Dedifferentiated amniotic fluid mesenchymal stem cell (primary cell): ENCODE results near the gene ATRN.
"Not testable (repeated sequence)": the region's sequence is repeated elsewhere in the genome, so short reads cannot be mapped to it uniquely, and the experiment has no call there.

ENCODE experiments used
- DNase-seq: peaks from one replicate; pipeline ENCODE4 v3.0.0-alpha.2; 2016; ENCODE audit errors: extremely low spot score

Gene ATRN

DNA sequence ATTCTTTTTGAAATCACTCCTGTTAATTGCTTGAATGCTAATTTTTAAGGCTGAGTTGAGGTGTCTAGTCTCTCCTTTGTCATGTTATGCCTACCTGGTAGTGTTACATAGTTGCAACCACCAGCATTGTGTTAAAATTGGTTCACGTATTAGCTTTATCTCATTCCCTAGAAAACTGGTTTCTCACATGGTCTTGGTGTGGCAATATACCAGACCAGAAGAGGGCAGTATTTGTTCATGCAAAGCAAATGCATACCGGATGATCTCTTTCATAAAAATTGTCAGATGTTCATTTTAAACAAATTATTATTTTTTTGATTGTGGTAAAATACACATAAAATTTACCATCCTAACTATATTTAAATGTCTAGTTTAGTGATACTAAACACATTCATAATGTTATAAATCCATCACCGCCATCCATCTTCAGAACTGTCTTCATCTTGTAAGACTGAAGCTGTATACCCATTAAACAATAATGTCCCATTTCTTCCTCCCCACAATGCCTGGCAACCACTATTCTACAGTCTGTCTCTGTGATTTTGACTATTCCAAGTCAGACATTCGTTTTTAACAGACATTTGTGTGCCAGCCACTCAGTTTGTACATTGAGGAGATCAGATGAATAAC, 92.8 kb downstream of the ATRN start:
- peak; percentile 38 for DNase-seq

DNA sequence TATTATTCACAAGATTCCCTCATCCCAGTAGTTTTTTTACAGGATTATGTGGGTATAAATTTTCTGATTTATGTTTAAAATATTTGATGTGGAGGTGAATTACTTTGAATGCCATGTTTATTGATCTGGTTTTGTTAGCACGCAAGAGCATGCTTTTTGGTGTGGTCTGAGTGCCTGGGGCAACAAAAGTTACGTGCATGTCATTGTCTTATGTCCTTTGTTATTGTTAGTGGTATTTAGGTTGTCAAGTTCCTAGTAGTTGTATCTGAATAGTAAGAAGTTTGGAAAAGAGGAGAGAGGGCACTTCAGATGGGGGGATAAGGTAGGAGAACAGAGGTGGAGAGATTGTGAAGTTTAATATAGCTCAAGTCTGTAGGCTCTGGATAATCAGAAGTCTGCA, 95.0 kb downstream of the ATRN start:
- DNase-seq, result no peak

DNA sequence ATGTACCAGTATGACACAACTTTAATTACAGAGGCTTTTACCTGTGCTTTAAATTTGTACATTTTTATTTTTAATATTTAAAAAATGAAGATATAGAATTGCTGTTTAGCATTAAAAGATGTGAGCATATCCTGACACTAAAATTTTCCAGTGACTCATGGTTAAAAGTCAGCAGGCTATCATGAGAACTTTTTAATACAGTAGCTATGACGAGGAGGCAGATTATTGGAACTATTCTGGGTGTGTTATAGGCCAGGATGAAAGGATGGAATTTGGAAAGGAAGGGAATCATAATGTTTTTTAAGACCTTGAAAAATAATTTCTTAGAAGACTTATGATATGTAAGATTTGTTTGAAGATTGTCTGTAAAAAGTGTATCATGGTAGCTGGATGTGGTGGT, 101.3 kb downstream of the ATRN start:
- no peak for DNase-seq

GRCh38 chr20:3576363-3576762, 105.5 kb downstream of the ATRN start:
- no peak for DNase-seq

DNA sequence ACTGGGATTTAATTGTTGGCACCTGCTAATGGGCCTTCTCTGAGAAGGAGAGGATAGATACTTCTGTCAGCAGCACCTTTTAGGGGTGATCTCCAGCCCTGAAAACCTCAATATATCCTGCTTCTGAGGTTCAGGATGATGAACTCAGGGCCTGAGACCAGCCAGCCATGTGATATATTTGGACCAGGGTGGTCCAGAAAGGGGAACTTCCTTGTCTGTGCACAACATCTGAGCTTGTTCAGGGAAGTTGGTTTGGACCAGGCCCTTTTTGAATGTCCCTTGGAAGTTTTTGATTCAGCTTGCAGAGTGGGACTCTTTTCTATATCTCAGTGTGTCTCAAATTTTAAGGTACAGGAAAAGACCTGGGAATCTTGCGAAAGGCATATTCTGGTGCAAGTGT, 106.5 kb downstream of the ATRN start:
- no peak for DNase-seq

DNA sequence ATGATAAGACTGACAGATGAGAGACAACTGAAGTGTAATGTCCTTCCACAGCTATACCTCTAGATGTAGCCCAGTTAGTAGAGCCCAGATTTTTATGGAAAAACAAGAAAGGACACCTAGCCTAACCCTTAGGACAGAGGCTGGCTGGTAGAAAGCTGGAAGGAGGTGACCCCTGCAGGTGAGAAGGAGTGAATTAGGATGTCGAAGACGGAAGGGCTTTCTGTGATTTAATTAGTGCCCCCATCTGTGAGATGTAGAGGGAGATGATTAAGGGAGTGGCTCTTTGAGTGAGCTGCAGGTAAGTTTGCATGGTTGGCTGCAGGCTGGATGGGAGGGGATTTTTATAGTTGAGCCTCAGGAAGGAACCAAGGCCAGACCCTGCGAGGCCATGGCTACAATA, 109.6 kb downstream of the ATRN start:
- no peak for DNase-seq

DNA sequence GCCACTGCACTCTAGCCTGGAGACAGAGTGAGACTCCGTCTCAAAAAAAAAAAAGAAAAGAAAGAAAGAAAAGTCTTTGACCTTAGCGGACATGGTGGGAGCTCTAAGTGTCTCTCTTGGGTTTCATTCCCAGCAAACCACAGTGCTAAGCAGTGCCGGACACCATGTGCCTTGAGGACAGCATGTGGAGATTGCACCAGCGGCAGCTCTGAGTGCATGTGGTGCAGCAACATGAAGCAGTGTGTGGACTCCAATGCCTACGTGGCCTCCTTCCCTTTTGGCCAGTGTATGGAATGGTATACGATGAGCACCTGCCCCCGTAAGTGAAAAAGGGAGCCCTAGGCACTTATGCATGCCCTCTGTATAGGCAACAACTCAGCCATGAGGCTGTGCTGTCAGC, 112.9 kb downstream of the ATRN start:
- no peak for DNase-seq

DNA sequence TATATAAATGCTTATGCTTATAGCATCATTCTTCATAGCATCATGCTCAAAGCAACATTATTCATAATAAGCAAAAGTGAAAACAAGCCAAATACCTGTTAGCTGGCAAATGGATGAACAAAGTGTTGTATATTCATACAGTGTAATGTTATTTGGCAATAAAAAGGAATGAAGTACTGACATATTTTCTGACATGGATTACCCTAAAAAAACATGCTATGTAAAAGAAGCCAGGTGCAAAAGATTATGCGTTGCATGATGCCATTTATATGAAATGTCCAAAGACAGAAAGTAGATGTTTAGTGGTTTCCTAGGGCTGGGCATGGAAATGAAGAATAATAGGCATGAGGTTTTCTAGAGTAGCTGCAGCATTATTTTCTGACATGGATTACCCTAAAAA, 115.3 kb downstream of the ATRN start:
- DNase-seq, result peak; percentile 31

DNA sequence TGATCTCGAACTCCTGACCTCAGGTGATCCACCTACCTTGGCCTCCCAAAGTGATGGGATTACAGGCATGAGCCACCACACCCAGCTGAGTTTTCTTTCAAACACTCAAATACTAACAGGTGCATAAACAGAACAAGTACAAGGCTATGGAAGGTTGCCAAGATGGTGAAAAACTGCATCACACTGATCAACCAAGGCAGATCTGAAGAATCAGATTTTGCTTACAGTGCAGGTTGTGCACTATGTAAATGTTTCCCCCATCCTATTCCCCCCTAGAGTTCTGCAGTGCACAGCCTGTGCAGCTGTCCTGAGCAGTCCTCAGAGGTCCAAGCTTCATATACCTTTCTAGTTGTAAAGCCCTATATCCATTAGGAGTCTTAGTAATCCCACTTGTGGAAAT, 119.3 kb downstream of the ATRN start:
- no peak for DNase-seq

- no peak for DNase-seq
Measured at GRCh38 chr20:3592931-3593330, 122.1 kb downstream of the ATRN start.

- DNase-seq, result no peak
Measured at GRCh38 chr20:3595541-3595940, 124.7 kb downstream of the ATRN start.

- no peak for DNase-seq
Measured at GRCh38 chr20:3603108-3603507, 132.3 kb downstream of the ATRN start.

- not testable (repeated sequence) for DNase-seq
Measured at GRCh38 chr20:3605386-3605886, 134.6 kb downstream of the ATRN start.

DNA sequence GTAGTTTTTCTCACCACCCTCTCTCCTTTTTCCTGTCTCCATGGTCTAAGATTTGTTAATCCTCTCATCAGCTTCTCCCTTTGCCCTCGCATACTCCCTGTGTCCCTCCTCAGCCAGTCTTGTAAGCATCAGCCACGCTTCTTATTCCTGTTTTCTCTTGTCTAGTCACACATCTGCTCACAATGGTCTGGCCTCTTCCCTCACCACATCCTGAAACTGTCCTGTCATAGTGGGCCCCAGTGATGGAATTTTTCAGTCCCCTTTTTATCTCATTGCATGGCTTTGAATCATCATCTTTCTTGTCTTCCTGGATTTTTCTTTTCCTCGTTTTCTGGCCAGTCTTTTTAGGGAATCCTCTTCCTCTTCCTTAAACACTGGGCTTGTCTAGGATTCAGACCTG, 135.2 kb downstream of the ATRN start:
- no peak for DNase-seq

DNA sequence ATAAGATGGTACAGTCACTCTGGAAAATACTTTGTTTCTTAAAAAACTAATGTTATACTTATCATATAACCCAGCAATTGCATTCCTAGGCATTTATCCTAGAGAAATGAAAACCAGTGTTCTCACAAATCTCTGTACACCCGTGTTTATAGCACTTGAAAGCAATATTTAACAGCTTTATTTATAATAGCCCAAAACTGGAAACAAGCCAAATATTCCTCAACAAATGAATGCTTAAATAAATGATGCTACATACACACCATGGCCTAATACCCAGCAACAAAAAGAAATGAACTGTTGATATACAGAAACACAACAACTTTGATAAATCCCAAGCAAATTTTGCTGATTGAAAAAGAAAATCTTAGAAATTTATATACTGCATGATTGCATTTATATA, 141.1 kb downstream of the ATRN start:
- DNase-seq, result no peak

- DNase-seq, result no peak
Measured at GRCh38 chr20:3612795-3613572, 142.2 kb downstream of the ATRN start.

DNA sequence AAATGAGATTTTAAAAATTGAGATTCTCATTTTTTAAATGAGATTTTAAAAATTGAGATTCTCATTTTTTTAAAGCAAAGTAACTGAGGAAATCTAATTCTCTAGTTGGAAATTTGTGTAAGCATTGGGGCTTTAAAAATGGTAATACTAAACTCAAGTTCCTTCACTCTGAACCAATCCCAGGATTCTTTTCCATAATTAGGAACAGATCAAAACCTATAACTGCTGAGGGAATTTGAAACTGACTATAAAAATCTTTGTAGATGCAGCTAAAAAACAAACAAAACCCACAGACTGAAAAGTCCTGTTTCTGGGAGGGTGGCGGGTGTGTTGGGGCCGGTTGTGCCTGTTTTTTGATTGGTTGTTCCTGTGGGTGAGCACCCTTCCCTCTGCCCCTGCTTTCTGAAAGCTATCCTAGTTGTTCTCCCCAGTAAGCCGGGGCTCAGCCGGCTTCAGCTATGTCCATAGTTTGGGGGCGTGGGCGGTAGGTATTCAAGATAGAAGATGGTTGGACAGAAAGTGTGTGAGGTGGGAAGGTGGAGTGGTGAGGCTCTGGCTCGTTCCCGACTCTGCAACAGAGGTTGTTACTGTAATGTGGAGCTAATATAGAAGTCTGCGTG, 143.1 kb downstream of the ATRN start:
- peak; percentile 58 for DNase-seq

DNA sequence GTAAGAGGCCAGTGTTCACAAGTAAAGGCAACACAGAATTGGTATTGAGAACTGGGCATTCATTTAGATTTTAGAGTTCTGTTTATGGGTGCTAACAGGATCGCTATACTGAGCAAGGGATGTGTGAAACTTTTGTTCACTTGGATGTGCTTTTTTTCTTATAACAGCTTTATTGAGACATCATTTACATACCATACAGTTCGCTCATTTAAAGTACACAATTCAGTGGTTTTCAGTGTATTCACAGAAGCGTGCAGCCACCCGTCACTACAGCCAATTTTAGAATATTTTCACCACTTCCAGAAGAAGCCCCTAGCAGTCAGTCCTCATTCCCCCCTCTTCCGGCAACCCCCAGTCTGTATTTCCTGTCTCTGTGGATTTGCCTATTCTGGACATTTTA, 143.6 kb downstream of the ATRN start:
- no peak for DNase-seq

DNA sequence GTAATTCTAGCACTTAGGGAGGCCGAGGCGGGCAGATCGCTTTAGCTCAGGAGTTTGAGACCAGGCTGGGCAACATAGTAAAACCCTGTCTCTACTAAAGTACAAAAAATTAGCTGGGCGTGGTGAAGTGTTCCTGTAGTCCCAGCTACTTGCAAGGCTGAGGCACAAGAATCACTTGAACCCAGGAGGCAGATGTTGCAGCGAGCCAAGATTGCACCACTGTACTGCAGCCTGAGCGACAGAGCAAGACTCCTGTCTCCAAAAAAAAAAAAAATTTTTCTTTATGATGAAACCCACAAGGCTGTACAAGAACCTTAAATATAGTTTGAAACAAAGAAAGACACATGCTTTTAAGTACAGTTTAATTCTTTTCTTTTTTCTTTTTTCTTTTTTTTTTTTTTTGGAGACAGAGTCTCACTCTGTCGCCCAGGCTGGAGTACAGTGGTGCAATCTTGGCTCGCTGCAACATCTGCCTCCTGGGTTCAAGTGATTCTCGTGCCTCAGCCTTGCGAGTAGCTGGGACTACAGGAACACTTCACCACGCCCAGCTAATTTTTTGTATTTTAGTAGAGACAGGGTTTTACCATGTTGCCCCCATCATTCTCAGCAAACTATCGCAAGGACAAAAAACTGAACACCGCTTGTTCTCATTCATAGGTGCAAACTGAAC, 144.5 kb downstream of the ATRN start:
- not testable (repeated sequence) for DNase-seq

- DNase-seq, result no peak
Measured at GRCh38 chr20:3616250-3616649, 145.4 kb downstream of the ATRN start.

- no peak for DNase-seq
Measured at GRCh38 chr20:3621111-3621510, 150.3 kb downstream of the ATRN start.

GRCh38 chr20:3622406-3622805, 151.6 kb downstream of the ATRN start:
- DNase-seq, result no peak
